Measurements from ENCODE around the gene UBE2O. TPM values are rescaled to one million over a fixed set of nuclear protein-coding genes. Genes with fewer than 3 reads are reported as not detected.
"Not testable (repeated sequence)": the region's sequence is repeated elsewhere in the genome, so short reads cannot be mapped to it uniquely, and the experiment has no call there.

UBE2O gene
- total RNA-seq, 2 donors from 2014 or later = 29.1 to 38.9 TPM

DNA sequence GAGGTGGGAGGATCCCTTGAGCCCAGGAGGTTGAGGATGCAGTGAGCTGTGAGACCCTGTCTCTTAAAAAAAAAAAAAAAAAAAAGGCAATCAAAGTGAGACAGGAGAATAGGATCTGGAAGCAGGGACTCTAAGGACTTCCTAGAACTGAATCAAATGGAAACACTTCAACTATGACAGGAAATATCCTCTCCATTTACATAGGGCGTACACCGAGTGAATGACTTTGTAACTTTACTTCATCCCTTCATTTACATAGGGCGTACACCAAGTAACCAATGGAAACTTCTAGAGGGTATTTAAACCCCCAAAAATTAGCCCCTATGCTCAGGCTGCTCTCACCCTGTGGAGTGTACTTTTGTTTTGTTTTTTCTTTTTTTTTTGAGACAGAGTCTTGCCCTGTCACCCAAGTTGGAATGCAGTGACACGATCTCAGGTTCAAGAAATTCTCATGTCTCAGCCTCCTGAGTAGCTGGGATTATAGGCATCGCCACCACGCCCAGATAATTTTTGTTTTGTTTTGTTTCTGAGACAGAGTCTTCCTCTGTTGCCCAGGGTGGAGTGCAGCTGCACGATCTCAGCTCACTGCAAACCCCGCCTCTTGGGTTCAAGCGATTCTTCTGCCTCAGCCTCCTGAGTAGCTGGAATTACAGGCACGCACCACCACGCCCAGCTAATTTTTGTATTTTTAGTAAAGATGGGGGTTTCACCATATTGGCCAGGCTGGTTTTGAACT, 89.7 kb downstream of the UBE2O start:
- ATAC-seq = no peak
- H3K36me3 Mint-ChIP-seq (ENCODE audit: low read depth) = no peaks in the 10 kb centered on the region

DNA sequence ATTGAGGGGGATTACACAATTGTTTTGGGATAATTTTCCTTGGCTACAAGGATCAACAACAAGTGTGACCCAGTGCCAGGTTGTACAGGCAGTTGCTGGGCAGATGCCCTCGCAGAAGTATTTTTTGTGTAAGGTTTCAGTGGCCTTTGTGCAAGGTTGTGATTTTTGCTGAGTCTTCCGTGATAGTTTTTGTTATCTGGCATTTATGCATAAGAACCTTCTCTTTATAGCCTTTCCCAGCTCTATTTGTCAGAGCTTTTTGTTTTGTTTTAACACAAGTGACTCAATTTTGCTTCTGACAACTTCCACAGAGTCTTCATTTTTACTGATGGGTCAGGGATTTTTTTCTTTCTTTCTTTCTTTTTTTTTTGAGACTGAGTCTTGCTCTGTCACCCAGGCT, 92.5 kb downstream of the UBE2O start:
- ATAC-seq (no peak), DNase-seq (no peak)
- no peaks in the 10 kb centered on the region for H3K36me3 Mint-ChIP-seq (ENCODE audit: low read depth)

More for the DNA sequence above, 89.7 kb downstream of the UBE2O start:
- no peak for DNase-seq
- Mint-ChIP-seq H3K27ac (no peak overlapping the region), H3K4me3 (no peak overlapping the region), H3K4me1 (no peaks in the 10 kb centered on the region), H3K27me3 (peaks cover 8% of the 10 kb centered on the region)
- no peaks in the 10 kb centered on the region for H3K9me3 ChIP-seq (ENCODE audit: control insufficient read depth, low read length, poor library complexity, severe bottlenecking)

DNA sequence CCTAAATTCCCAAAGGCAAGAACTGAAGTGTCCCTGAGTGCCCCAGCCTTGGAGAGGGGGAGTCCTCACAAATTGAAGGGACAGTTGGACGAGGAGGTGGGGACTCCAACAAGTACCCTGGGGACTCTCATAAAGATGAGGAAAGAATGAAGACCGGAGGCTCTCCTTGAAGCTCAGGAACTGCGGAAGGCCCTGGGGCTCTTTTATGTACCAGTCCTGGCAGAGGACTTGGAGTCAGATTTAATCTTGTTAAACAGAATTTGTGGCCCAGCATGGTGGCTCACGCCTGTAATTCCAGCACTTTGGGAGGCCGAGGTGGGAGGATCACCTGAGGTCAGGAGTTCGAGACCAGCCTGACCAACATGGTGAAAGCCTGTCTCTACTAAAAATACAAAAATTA, 93.2 kb downstream of the UBE2O start:
- not testable (repeated sequence) for H3K4me1 Mint-ChIP-seq; H3K27me3 Mint-ChIP-seq; H3K27ac Mint-ChIP-seq; DNase-seq; H3K9me3 ChIP-seq (ENCODE audit: control insufficient read depth, low read length, poor library complexity, severe bottlenecking); ATAC-seq; H3K4me3 Mint-ChIP-seq; H3K36me3 Mint-ChIP-seq (ENCODE audit: low read depth)

More for the DNA sequence above, 92.5 kb downstream of the UBE2O start:
- Mint-ChIP-seq H3K4me1 (no peaks in the 10 kb centered on the region), H3K27me3 (peaks cover 8% of the 10 kb centered on the region), H3K27ac (no peak overlapping the region), H3K4me3 (no peak overlapping the region)
- H3K9me3 ChIP-seq (ENCODE audit: control insufficient read depth, low read length, poor library complexity, severe bottlenecking) = no peaks in the 10 kb centered on the region

GRCh38 chr17:76359375-76359774, 93.6 kb downstream of the UBE2O start:
- no peak overlapping the region for H3K4me3 Mint-ChIP-seq
- H3K36me3 Mint-ChIP-seq (ENCODE audit: low read depth) = no peaks in the 10 kb centered on the region
- no peak overlapping the region for H3K27ac Mint-ChIP-seq
- ATAC-seq (no peak), DNase-seq (no peak)
- H3K9me3 ChIP-seq (ENCODE audit: control insufficient read depth, low read length, poor library complexity, severe bottlenecking) = no peaks in the 10 kb centered on the region
- H3K27me3 Mint-ChIP-seq = peaks cover 8% of the 10 kb centered on the region
- peaks cover 3% of the 10 kb centered on the region for H3K4me1 Mint-ChIP-seq

- Mint-ChIP-seq H3K27me3 (peaks cover 8% of the 10 kb centered on the region), H3K36me3 (ENCODE audit: low read depth) (no peaks in the 10 kb centered on the region), H3K4me3 (no peak overlapping the region), H3K27ac (no peak overlapping the region), H3K4me1 (peaks cover 11% of the 10 kb centered on the region)
- DNase-seq (no peak), ATAC-seq (no peak)
- H3K9me3 ChIP-seq (ENCODE audit: control insufficient read depth, low read length, poor library complexity, severe bottlenecking) = no peaks in the 10 kb centered on the region
These were observed 95.3 kb downstream of the UBE2O start for GRCh38 chr17:76357597-76358158.

- ATAC-seq = no peak
- Mint-ChIP-seq H3K27ac (no peak overlapping the region), H3K36me3 (ENCODE audit: low read depth) (no peaks in the 10 kb centered on the region), H3K4me3 (no peak overlapping the region), H3K27me3 (peaks cover 5% of the 10 kb centered on the region), H3K4me1 (peaks cover 15% of the 10 kb centered on the region)
- H3K9me3 ChIP-seq (ENCODE audit: control insufficient read depth, low read length, poor library complexity, severe bottlenecking) = no peaks in the 10 kb centered on the region
- no peak for DNase-seq
These were observed 96.0 kb downstream of the UBE2O start for GRCh38 chr17:76356803-76357456.

GRCh38 chr17:76354747-76355310, 98.1 kb downstream of the UBE2O start:
- H3K9me3 ChIP-seq (ENCODE audit: control insufficient read depth, low read length, poor library complexity, severe bottlenecking) = no peaks in the 10 kb centered on the region
- Mint-ChIP-seq H3K4me1 (peaks cover 18% of the 10 kb centered on the region), H3K27me3 (no peaks in the 10 kb centered on the region), H3K36me3 (ENCODE audit: low read depth) (no peaks in the 10 kb centered on the region), H3K4me3 (peak overlapping the region; percentile 98), H3K27ac (peak overlapping the region; percentile 92)
- no peak for DNase-seq
- ATAC-seq = no peak

- ATAC-seq (no peak), DNase-seq (no peak)
- no peaks in the 10 kb centered on the region for H3K36me3 Mint-ChIP-seq (ENCODE audit: low read depth)
- no peaks in the 10 kb centered on the region for H3K27me3 Mint-ChIP-seq
- H3K4me3 Mint-ChIP-seq = peak overlapping the region; percentile 98
- peak overlapping the region; percentile 92 for H3K27ac Mint-ChIP-seq
- H3K9me3 ChIP-seq (ENCODE audit: control insufficient read depth, low read length, poor library complexity, severe bottlenecking) = no peaks in the 10 kb centered on the region
- peaks cover 18% of the 10 kb centered on the region for H3K4me1 Mint-ChIP-seq
These were observed 98.6 kb downstream of the UBE2O start for GRCh38 chr17:76354317-76354729.

DNA sequence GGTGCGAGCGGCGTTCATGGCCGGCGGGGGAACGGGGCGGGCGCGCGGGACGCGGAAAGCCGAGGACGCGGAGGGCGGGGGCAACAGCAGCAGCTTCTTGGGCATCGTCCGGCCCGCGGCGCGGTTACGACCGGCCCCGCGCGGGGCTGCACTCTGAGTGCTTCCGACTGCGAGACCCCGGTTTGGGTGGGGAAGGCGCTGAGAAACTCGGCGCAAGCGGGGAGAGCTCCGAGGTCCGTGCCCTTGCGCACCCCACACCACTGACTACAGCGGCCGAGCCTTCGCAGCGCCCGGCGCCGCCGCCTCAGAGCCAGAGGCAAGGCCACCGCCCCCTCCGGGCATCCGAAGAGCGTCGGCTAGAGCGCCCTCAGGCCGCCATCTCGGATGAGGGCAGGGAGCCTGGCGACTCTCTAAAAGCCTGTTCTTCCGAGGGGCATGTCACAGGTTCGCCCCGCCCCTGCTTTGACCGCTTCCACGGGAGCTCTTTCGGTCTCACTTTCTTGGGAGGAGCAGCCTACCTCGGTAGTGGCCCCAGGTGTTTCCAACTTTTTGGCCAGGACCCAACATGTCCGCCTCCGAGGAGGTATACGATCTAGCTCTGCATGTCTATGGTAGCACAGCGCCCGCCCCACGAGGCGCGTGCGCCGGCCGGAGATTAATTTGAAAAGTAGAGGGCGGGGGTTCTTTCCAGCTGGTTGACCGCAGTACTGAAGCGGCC, 99.2 kb downstream of the UBE2O start, which contains the start of gene PRPSAP1:
TSS of gene PRPSAP1 (minus strand) at position 318 of the 718 bp plus-strand sequence. CDS start at position 105, 213 bp downstream.
- no peaks in the 10 kb centered on the region for H3K36me3 Mint-ChIP-seq (ENCODE audit: low read depth)
- H3K4me3 Mint-ChIP-seq = peak within 1 kb of the TSS; percentile 98
- H3K9me3 ChIP-seq (ENCODE audit: control insufficient read depth, low read length, poor library complexity, severe bottlenecking) = no peaks in the 10 kb centered on the region
- peaks cover 18% of the 10 kb centered on the region for H3K4me1 Mint-ChIP-seq
- peak; percentile 58 to 69 (median 66) for DNase-seq
- H3K27ac Mint-ChIP-seq = peak within 1 kb of the TSS; percentile 92
- H3K27me3 Mint-ChIP-seq = no peaks in the 10 kb centered on the region
- ATAC-seq = peak; percentile 96

DNA sequence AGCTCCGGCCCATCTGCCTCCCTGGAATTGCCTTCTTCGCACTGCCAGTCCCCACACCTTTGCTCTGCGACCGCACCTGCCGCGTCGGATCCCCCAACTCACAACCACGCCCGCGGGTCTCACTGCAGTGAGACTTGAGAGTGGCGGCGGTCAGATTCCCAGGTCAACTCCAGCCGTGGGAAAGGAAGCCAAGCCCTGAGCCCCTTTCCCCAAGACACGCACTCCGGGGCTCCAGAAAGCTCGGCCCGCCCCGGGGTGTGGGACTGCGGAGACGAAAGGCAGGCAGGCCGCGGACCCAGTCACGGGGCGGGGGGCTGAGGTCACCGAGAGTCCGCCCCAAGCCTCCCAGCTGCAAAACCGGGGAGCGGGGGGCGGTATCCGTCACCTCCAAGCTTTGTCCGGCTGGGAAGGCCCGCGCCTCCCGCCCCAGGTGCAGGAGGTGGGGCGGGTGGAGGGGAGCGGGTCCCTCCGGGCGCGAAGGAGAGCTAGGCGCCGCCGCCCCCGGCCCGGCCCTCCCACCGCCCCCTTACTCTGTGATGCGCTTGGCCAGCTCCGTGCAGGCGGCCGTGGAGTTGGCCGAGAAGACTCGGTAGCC, 99.9 kb downstream of the UBE2O start:
- H3K36me3 Mint-ChIP-seq (ENCODE audit: low read depth) = no peaks in the 10 kb centered on the region
- H3K4me1 Mint-ChIP-seq = peaks cover 18% of the 10 kb centered on the region
- ATAC-seq (no peak), DNase-seq (no peak)
- H3K27ac Mint-ChIP-seq = peak overlapping the region; percentile 63
- no peaks in the 10 kb centered on the region for H3K27me3 Mint-ChIP-seq
- H3K9me3 ChIP-seq (ENCODE audit: control insufficient read depth, low read length, poor library complexity, severe bottlenecking) = no peaks in the 10 kb centered on the region
- peak overlapping the region; percentile 98 for H3K4me3 Mint-ChIP-seq

- Mint-ChIP-seq H3K27ac (peak overlapping the region; percentile 63), H3K4me1 (peaks cover 21% of the 10 kb centered on the region), H3K27me3 (no peaks in the 10 kb centered on the region), H3K4me3 (peak overlapping the region; percentile 98), H3K36me3 (ENCODE audit: low read depth) (peaks cover 5% of the 10 kb centered on the region)
- no peak for ATAC-seq
- no peaks in the 10 kb centered on the region for H3K9me3 ChIP-seq (ENCODE audit: control insufficient read depth, low read length, poor library complexity, severe bottlenecking)
- no peak for DNase-seq
These were observed 101.4 kb downstream of the UBE2O start for GRCh38 chr17:76351526-76352071.

DNA sequence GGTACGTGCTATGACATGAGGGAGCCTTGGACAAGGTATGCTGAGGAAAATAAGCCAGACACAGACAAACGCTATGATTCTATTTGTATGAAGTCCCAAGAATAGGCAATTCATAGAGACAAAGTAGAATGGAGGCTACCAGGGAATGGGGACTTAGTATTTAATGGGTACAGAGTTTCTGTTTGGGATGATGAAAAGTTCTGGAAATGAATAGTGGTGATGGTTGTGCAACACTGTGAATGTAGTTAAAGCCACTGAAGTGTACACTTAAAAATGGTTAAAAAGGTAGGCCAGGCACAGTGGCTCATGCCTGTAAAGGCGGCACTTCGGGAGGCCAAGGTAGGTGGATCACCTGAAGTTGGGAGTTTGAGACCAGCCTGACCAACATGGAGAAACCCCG, 102.5 kb downstream of the UBE2O start:
- Mint-ChIP-seq H3K27me3 (no peaks in the 10 kb centered on the region), H3K4me1 (peaks cover 21% of the 10 kb centered on the region), H3K27ac (no peak overlapping the region), H3K4me3 (no peak overlapping the region), H3K36me3 (ENCODE audit: low read depth) (peaks cover 10% of the 10 kb centered on the region)
- no peaks in the 10 kb centered on the region for H3K9me3 ChIP-seq (ENCODE audit: control insufficient read depth, low read length, poor library complexity, severe bottlenecking)
- no peak for DNase-seq
- no peak for ATAC-seq

Data from T-helper 17 cell (primary cell).